Neural cell (in vitro differentiated cells): ENCODE measurements around the gene ZNRF2.

Source experiments
- EP300 ChIP-seq: fragments of 450-650 bp; conservative IDR thresholded peaks from 2 replicates; pipeline ENCODE4 v1.6.1; 2014; ENCODE audit warnings: antibody characterized with exemption, mild to moderate bottlenecking, moderate library complexity; ENCODE audit not compliant: poor library complexity, severe bottlenecking
- RAD21 ChIP-seq: fragments of 450-650 bp; conservative IDR thresholded peaks from 2 replicates; pipeline ENCODE4 v1.6.1; 2014; ENCODE audit warnings: antibody characterized with exemption, mild to moderate bottlenecking, moderate library complexity

- TF ChIP-seq RAD21 = no peak
- TF ChIP-seq EP300 = no peak
Measured at GRCh38 chr7:30310674-30311362, 26.4 kb downstream of the ZNRF2 start.
